ENCODE measurements around the gene ABHD17A. TPM values are rescaled to one million over a fixed set of nuclear protein-coding genes. Genes with fewer than 3 reads are reported as not detected.

The ABHD17A gene
- total and polyA plus RNA-seq, 9 of the 15 experiments (the other 6 are each of a cell fraction or from before 2014, with no cell fraction given), result 0.04 to 135 (median 21.8) TPM; not detected in 1

DNA sequence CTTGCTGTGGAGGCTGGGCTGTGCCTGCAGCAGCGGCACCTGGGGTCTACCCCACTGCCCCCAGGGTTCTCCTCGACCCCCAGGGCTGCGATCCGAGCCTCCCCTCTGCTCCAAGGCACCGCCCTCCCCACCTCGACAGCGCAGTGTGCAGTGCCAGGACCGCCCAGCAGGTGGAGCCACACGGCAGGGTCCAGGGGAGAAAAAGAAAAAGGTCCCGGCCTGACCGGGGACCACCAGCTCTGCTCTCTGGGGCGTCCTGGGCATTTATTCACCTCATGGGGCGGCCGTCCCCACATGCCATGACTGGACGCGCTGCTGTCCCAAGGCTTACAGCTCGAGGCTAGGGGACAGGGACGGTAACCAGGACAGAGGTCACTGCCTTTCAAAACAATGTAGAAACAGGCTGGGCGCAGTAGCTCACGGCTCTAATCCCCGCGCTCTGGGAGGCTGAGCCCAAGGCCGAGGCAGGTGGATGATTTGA lies 47.6 kb downstream of the ABHD17A start (continued):
- TF ChIP-seq, protein P1, sequence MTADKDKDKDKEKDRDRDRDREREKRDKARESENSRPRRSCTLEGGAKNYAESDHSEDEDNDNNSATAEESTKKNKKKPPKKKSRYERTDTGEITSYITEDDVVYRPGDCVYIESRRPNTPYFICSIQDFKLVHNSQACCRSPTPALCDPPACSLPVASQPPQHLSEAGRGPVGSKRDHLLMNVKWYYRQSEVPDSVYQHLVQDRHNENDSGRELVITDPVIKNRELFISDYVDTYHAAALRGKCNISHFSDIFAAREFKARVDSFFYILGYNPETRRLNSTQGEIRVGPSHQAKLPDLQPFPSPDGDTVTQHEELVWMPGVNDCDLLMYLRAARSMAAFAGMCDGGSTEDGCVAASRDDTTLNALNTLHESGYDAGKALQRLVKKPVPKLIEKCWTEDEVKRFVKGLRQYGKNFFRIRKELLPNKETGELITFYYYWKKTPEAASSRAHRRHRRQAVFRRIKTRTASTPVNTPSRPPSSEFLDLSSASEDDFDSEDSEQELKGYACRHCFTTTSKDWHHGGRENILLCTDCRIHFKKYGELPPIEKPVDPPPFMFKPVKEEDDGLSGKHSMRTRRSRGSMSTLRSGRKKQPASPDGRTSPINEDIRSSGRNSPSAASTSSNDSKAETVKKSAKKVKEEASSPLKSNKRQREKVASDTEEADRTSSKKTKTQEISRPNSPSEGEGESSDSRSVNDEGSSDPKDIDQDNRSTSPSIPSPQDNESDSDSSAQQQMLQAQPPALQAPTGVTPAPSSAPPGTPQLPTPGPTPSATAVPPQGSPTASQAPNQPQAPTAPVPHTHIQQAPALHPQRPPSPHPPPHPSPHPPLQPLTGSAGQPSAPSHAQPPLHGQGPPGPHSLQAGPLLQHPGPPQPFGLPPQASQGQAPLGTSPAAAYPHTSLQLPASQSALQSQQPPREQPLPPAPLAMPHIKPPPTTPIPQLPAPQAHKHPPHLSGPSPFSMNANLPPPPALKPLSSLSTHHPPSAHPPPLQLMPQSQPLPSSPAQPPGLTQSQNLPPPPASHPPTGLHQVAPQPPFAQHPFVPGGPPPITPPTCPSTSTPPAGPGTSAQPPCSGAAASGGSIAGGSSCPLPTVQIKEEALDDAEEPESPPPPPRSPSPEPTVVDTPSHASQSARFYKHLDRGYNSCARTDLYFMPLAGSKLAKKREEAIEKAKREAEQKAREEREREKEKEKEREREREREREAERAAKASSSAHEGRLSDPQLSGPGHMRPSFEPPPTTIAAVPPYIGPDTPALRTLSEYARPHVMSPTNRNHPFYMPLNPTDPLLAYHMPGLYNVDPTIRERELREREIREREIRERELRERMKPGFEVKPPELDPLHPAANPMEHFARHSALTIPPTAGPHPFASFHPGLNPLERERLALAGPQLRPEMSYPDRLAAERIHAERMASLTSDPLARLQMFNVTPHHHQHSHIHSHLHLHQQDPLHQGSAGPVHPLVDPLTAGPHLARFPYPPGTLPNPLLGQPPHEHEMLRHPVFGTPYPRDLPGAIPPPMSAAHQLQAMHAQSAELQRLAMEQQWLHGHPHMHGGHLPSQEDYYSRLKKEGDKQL (CRISPR knock-in tag; IDR thresholded peaks at IDR 0.05; ENCODE audit: borderline replicate concordance), result no peak
- TF ChIP-seq RCOR1 (IDR thresholded peaks at IDR 0.05; ENCODE audit: borderline replicate concordance in 1 of 2, low read depth in 2 of 2, low read length in 2 of 2) (peak in 1 of 2 experiments; percentile 38; a peak in 1 of 4 replicates), CHD2 (IDR thresholded peaks at IDR 0.05; ENCODE audit: low read depth, low read length) (no peak), STAT5A (IDR thresholded peaks at IDR 0.05; ENCODE audit: borderline replicate concordance, low read length) (no peak), POLR3A (IDR thresholded peaks at IDR 0.05; ENCODE audit: borderline replicate concordance, extremely low read depth, insufficient read depth, insufficient read length) (no peak), ZFX (CRISPR knock-in tag; IDR thresholded peaks at IDR 0.05) (peak; percentile 54), SMAD1 (IDR thresholded peaks at IDR 0.05; ENCODE audit: low read depth, low read length, partially characterized antibody) (no peak), GATA2 (CRISPR knock-in tag; IDR thresholded peaks at IDR 0.05) (no peak), BRD9 (IDR thresholded peaks at IDR 0.05; ENCODE audit: low read depth, partially characterized antibody) (peak; percentile 36), RBM22 (IDR thresholded peaks at IDR 0.05; ENCODE audit: low read depth, low read length, poor library complexity, severe bottlenecking) (peak; percentile 22)
- TF ChIP-seq, protein P2, sequence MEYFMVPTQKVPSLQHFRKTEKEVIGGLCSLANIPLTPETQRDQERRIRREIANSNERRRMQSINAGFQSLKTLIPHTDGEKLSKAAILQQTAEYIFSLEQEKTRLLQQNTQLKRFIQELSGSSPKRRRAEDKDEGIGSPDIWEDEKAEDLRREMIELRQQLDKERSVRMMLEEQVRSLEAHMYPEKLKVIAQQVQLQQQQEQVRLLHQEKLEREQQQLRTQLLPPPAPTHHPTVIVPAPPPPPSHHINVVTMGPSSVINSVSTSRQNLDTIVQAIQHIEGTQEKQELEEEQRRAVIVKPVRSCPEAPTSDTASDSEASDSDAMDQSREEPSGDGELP (CRISPR knock-in tag; IDR thresholded peaks at IDR 0.05; ENCODE audit: borderline replicate concordance), result peak; percentile 55; the same call in 1 of the 2 replicates
- TF ChIP-seq, protein P3, sequence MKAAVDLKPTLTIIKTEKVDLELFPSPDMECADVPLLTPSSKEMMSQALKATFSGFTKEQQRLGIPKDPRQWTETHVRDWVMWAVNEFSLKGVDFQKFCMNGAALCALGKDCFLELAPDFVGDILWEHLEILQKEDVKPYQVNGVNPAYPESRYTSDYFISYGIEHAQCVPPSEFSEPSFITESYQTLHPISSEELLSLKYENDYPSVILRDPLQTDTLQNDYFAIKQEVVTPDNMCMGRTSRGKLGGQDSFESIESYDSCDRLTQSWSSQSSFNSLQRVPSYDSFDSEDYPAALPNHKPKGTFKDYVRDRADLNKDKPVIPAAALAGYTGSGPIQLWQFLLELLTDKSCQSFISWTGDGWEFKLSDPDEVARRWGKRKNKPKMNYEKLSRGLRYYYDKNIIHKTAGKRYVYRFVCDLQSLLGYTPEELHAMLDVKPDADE (conservative IDR thresholded peaks at IDR 0.05; ENCODE audit: control insufficient read depth, low read depth, low read length), result no peak
- TF ChIP-seq, protein P4, sequence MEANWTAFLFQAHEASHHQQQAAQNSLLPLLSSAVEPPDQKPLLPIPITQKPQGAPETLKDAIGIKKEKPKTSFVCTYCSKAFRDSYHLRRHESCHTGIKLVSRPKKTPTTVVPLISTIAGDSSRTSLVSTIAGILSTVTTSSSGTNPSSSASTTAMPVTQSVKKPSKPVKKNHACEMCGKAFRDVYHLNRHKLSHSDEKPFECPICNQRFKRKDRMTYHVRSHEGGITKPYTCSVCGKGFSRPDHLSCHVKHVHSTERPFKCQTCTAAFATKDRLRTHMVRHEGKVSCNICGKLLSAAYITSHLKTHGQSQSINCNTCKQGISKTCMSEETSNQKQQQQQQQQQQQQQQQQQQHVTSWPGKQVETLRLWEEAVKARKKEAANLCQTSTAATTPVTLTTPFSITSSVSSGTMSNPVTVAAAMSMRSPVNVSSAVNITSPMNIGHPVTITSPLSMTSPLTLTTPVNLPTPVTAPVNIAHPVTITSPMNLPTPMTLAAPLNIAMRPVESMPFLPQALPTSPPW (CRISPR knock-in tag; IDR thresholded peaks at IDR 0.05), result 0 out of 2 replicates have a peak, but pooled peaks have one; percentile 12
- TF ChIP-seq, protein P5, sequence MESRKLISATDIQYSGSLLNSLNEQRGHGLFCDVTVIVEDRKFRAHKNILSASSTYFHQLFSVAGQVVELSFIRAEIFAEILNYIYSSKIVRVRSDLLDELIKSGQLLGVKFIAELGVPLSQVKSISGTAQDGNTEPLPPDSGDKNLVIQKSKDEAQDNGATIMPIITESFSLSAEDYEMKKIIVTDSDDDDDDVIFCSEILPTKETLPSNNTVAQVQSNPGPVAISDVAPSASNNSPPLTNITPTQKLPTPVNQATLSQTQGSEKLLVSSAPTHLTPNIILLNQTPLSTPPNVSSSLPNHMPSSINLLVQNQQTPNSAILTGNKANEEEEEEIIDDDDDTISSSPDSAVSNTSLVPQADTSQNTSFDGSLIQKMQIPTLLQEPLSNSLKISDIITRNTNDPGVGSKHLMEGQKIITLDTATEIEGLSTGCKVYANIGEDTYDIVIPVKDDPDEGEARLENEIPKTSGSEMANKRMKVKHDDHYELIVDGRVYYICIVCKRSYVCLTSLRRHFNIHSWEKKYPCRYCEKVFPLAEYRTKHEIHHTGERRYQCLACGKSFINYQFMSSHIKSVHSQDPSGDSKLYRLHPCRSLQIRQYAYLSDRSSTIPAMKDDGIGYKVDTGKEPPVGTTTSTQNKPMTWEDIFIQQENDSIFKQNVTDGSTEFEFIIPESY (CRISPR knock-in tag; IDR thresholded peaks at IDR 0.05), result peak; percentile 15; the same call in 1 of the 2 replicates

All from K562 (cell line).